Effector CD8-positive, alpha-beta T cell (primary cell): ENCODE measurements around the gene ANKRD13D.

ENCODE experiments used
- DNase-seq: peaks from one replicate; lab custom pipeline; 2025; lab: John Stamatoyannopoulos, UW
- total RNA-seq, 4 experiments: gene quantifications; one replicate each; lab custom pipeline; 2026; lab: John Stamatoyannopoulos, UW

Gene ANKRD13D
- total RNA-seq: 121 to 228 (median 192) reads per million in 4 experiments

DNA sequence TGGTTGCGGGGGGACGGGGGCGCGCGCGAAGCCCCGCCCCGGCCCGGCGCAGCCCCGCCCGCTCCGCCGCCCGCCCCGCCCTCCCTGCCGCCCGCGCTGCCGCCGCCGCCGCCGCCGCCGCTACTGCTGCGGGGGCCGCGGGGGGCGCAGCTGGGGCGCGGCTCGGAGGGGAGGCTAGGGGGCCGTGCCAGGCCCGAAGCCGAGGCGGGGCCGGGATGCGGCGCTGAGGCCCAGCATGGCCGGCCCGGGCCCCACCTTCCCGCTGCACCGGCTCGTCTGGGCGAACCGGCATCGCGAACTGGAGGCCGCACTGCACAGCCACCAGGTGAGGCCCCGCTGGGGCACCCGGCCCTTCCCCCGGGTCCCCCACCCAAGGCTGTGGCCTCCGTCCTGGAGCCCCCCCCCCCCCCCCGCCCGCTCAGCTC, at the start of gene ANKRD13D:
Gene ANKRD13D (plus strand): TSS at position 78 of the 425 bp plus-strand sequence. CDS start 158 bp downstream, at position 236.
- DNase-seq: no peak

DNA sequence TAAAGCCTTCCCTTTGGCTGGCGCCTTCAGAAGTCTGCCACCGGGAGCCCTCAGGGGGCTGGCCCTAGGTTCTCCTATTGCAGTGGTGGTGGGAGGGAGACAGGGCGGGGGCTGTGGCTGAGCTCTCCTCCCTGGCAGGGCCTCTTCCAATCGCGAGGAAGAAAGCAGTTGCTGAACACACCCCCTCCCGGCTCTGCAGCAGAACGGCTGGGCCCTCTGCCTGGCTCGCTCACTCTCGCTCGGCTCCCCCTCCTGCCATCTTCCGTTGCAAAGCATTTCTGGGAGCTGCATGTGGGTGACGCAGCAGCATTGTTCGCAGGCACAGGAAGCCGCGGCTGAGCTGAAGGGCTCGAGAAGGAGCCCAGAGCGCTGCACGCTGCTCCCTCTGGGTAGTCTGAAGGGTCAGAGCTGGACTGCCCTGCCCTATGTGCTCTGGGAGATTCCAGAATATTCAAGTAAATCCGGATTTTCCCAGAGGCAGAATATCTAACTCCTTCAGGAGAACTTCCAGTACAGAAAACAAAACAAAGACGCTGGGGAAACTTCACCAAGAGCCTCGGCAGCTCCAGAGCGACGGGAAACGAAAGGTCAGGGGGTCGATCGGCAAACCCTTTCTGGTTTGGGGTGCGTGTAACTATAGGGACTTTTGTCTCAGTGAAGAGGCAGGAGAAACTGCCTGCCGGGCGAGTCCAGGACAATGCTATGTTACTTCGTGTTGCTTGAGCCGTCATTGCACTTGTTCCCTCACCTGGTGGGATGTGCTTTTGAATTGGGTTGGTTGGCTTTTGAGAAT, 49.1 kb upstream of the ANKRD13D start:
- DNase-seq: peak; percentile 91

GRCh38 chr11:67240576-67241389, 48.3 kb upstream of the ANKRD13D start:
- DNase-seq: peak; percentile 71

DNA sequence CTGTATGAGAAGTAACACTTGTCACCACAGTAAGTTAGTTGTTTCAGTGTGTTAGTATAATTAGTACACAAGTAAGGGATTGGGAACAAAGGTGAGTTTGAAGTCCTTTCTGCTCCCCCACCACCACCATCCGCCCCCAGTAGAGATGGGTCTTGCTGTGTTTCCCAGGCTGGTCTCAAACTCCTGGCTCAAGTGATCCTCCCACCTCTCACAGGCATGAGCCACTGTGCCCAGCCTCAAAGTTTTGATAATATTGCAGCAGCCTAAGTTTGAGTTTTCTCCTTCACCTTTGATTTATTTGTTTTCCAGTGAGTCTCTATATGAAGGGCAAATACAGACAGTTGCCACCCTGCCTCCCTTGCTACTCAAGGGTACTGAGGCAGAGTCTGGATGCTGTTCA, 46.6 kb upstream of the ANKRD13D start:
- no peak for DNase-seq

DNA sequence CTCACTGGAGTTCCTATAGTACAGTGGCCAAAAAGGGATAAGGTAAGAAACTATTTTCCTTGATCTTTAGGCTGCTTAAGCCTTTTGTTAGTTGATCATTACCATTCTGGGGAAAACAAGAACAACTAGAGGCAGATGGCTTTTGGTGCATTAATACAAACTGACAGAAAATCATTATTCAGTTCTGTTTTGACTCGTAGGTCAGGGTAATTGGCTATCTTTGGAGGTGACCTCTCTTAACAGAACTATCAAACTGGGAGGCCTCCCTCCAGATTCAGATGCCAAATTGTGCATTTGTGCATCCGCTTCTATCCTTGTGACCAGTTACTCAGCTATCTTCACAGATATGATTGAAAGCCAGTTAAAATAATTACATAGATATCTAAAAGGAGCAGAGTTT, 46.1 kb upstream of the ANKRD13D start:
- no peak for DNase-seq

DNA sequence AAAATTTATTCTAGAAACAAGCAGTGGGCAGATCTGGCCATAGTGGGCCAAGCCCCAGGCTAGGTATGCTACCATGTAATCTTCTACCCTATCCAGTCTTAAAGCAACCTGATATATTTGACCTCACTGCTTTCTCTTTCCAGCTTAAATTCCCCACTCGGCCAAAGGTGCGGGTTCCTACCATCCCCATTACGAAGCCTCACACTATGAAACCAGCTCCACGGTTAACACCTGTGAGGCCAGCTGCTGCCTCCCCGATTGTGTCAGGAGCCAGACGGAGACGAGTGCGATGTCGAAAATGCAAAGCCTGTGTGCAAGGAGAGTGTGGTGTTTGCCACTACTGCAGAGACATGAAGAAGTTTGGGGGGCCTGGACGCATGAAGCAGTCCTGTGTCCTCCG, 44.1 kb upstream of the ANKRD13D start:
- no peak for DNase-seq

- no peak for DNase-seq
These were observed 41.1 kb upstream of the ANKRD13D start for GRCh38 chr11:67247946-67248550.

GRCh38 chr11:67248653-67249052, 40.5 kb upstream of the ANKRD13D start:
- DNase-seq: no peak

GRCh38 chr11:67250059-67251043, 38.8 kb upstream of the ANKRD13D start:
- DNase-seq: no peak

DNA sequence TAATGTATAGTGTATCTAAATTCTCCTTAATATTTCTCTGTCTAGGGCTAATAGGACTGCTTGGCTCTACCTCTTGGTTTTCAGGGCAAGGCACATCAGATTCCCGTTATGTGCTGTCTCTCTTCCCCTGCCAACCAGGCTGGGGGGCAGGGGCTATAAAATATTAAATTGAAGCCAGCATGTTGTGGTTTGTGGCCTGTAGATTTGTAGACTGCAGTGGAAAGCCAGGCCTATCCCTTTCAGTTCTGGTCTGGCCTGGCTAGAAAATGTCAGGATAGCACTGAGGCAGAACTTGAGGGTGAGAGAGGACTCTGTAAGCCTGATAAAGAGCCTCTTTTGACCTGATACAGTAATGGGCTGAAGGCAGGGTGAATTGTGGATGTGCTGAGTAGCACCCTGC, 37.3 kb upstream of the ANKRD13D start:
- DNase-seq: no peak

DNA sequence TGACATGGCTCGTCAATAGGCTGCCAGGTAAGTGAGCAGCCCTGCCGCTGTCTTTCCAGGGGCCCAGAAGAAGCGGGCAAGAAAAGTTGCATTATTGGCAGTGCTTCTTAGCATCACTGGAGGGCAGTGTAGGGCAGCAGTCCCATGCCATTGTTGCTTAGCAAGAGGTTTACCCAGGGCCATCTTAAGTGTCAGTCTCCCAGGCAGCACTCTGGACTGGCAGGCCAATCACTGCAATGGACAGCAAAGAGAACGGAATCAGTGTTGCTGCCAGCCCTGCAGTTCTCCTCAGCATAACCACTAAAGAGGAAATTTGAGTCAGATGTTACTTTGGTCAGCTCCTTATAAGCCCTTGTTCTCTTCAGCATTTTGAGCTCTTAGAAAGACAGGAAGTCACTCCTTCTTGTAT, 36.3 kb upstream of the ANKRD13D start:
- no peak for DNase-seq

GRCh38 chr11:67253872-67254624, 35.1 kb upstream of the ANKRD13D start:
- no peak for DNase-seq

DNA sequence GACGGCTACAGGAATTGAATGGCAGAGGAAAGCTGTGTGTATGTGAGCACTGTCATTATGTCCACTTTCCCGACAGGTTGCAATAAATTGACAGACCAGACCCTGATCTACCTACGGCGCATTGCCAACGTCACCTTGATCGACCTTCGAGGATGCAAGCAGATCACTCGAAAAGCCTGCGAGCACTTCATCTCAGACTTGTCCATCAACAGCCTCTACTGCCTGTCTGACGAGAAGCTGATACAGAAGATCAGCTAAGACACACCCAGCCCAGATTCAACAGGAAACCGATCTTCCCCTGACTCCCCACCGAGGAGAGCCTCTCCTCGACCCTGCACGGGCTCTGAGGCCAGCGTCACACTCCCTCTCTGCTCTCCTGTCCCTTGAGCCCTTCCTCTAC, 34.3 kb upstream of the ANKRD13D start:
- no peak for DNase-seq

GRCh38 chr11:67255353-67255752, 33.8 kb upstream of the ANKRD13D start:
- DNase-seq: no peak

DNA sequence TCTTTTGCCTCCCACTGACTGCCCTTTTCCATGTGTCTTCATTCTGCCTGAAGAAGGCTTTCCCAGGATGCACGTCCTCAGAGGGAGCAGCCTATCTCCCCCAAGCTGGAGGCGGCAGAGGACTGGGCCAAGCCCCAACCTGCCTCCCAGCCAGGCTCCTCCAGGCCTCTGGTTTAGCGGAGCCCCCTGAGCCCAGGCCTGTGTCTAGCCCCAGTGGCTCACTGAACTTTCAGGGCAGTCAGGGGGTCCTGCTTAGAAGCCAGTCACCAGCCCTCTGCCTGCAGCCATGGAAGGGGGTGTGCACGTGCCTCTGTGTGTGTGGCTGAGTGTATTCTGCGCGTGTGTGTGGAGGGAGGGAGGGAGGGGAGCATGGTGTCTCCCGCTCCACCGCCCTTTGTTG, 33.2 kb upstream of the ANKRD13D start:
- no peak for DNase-seq

DNA sequence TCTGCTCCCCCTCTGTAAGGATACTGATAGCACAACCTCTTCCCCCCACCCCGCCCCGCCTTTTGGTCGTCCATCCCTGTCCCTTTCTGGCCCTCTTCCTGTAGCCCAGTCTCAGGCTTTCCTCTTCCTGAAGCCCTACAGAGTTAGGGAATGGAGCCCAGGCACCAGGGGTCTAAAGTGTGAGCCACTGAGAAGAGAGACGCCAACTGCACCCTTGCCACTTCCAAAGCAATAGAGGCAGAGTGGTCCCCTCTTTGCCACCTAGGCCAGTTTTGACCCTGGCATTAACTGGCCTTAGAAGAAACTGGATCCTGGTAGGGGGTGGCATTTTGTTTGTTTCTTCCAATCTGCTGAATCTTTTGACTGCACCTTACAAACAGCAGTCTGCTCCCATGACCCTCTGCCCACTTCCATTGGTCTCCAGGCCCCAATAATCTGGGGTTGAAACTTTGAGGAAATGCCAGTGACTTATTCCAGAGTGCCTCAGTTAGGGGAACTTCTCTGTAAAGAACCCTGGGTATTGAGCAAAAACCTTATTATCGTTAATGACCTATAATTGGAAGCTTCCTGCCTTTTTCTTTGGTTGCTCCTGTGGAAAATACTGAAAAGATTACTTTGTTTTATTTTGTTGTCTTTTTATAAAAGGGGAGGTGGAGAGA, 32.5 kb upstream of the ANKRD13D start:
- no peak for DNase-seq

DNA sequence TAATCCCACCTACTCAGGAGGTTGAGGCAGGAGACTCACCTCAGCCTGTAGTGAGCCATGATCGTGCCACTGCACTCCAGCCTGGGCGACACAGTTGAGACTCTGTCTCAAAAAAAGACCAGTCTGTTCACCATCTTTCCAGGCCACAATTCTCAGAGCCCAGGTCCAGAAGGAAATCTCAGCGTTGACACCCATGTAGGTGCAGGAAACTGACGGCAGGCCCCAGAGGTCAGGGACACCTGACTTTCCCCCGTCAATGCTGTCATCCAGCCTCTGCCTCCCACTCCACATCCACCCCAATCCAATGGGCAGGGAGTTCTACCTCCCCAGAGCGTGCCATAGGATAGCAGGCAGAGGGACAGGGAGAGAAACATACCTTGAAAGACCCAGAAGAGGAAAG, 28.7 kb upstream of the ANKRD13D start:
- no peak for DNase-seq

GRCh38 chr11:67260885-67261639, 28.0 kb upstream of the ANKRD13D start:
- DNase-seq: peak; percentile 39

GRCh38 chr11:67261640-67261945, 27.5 kb upstream of the ANKRD13D start:
- DNase-seq: no peak
